GM15510 (cell line): ENCODE results near the gene PDE6H.

Experiments used
- POLR2A ChIP-seq: IDR thresholded peaks from 3 replicates; pipeline ENCODE4 v1.6.1; 2011; ENCODE audit warnings: borderline replicate concordance; ENCODE audit not compliant: insufficient read length; ENCODE audit errors: extremely low read depth

Gene PDE6H

GRCh38 chr12:14942196-14942931, 30.5 kb upstream of the PDE6H start:
- TF ChIP-seq POLR2A = no peak

- no peak for TF ChIP-seq POLR2A
Measured at GRCh38 chr12:14946162-14946561, 26.7 kb upstream of the PDE6H start.

GRCh38 chr12:14946861-14947260, 26.0 kb upstream of the PDE6H start:
- no peak for TF ChIP-seq POLR2A

- peak; percentile 55 for TF ChIP-seq POLR2A
Measured at GRCh38 chr12:14948672-14949071, 24.2 kb upstream of the PDE6H start.

GRCh38 chr12:14949631-14950030, 23.2 kb upstream of the PDE6H start:
- no peak for TF ChIP-seq POLR2A

GRCh38 chr12:14950421-14950820, 22.4 kb upstream of the PDE6H start:
- no peak for TF ChIP-seq POLR2A

GRCh38 chr12:14950982-14951746, 21.7 kb upstream of the PDE6H start:
- TF ChIP-seq POLR2A = no peak

- no peak for TF ChIP-seq POLR2A
Measured at GRCh38 chr12:14951851-14952250, 21.0 kb upstream of the PDE6H start.

- TF ChIP-seq POLR2A = no peak
Measured at GRCh38 chr12:14952299-14952921, 20.4 kb upstream of the PDE6H start.

- TF ChIP-seq POLR2A = no peak
Measured at GRCh38 chr12:14953752-14954151, 19.1 kb upstream of the PDE6H start.

- TF ChIP-seq POLR2A = no peak
Measured at GRCh38 chr12:14954269-14954668, 18.6 kb upstream of the PDE6H start.

GRCh38 chr12:14956024-14956891, 16.6 kb upstream of the PDE6H start:
- no peak for TF ChIP-seq POLR2A

GRCh38 chr12:14956905-14957304, 15.9 kb upstream of the PDE6H start:
- no peak for TF ChIP-seq POLR2A

GRCh38 chr12:14957551-14958168, 15.2 kb upstream of the PDE6H start:
- no peak for TF ChIP-seq POLR2A
